K562 (cell line): ENCODE measurements around the gene RAB31. TPM values are rescaled to one million over a fixed set of nuclear protein-coding genes. Genes with fewer than 3 reads are reported as not detected.

Experiments
- CHCHD3 ChIP-seq: fragments of 250-450 bp; sonication (Bioruptor Pico); IDR thresholded peaks from 2 replicates; pipeline ENCODE4 v2.1.2; 2022; ENCODE audit warnings: mild to moderate bottlenecking
- ESRRB ChIP-seq: fragments of 250-450 bp; sonication (Bioruptor Pico); IDR thresholded peaks from 2 replicates; pipeline ENCODE4 v1.5.0; 2020; ENCODE audit warnings: mild to moderate bottlenecking, moderate library complexity, borderline replicate concordance
- FOXJ2 ChIP-seq: fragments of 200-800 bp; sonication (Bioruptor generic); IDR thresholded peaks from 2 replicates; pipeline ENCODE4 v1.6.1; 2016; ENCODE audit warnings: missing genetic modification characterization, missing compliant biosample characterization
- FOXK2 ChIP-seq, 2 experiments: fragments of 450-650 bp; IDR thresholded peaks in 1 of 2; conservative IDR thresholded peaks in 1 of 2; 2 replicates each; pipeline ENCODE4 v1.6.1; 2016; ENCODE audit warnings: low read depth in 2 of 2, mild to moderate bottlenecking in 1 of 2
- KAT2B ChIP-seq: IDR thresholded peaks from one replicate; pipeline ENCODE4 v1.6.1; 2012; ENCODE audit warnings: low read depth, mild to moderate bottlenecking, control low read depth, inconsistent platforms, low read length, moderate library complexity
- MTA3 ChIP-seq: fragments of 450-650 bp; formaldehyde crosslinking; IDR thresholded peaks from 2 replicates; pipeline ENCODE4 v1.6.1; 2017; ENCODE audit warnings: mild to moderate bottlenecking, borderline replicate concordance
- NCOA6 ChIP-seq: fragments of 450-650 bp; IDR thresholded peaks from 2 replicates; pipeline ENCODE4 v1.6.1; 2017; ENCODE audit warnings: mild to moderate bottlenecking
- NR2C2 ChIP-seq, 2 experiments: fragments of 200-800 bp in 1 of 2; sonication (Bioruptor generic) in 1 of 2; sonication (generic) in 1 of 2; formaldehyde crosslinking in 1 of 2; IDR thresholded peaks; 2 replicates each; pipeline versions ENCODE4 v1.6.1 to v1.8.0; 2016 to 2022; ENCODE audit warnings: mild to moderate bottlenecking in 1 of 2, missing compliant biosample characterization in 1 of 2, missing genetic modification characterization in 1 of 2, missing genetic modification reagents in 1 of 2
- STAT5A ChIP-seq: IDR thresholded peaks from 2 replicates; pipeline ENCODE4 v1.6.1; 2012; ENCODE audit warnings: low read length, inconsistent platforms, borderline replicate concordance
- TAF7 ChIP-seq: fragments of 450-650 bp; IDR thresholded peaks from 2 replicates; pipeline ENCODE4 v1.6.1; 2016; ENCODE audit warnings: missing genetic modification characterization, missing compliant biosample characterization
- ZNF146 ChIP-seq: IDR thresholded peaks from one replicate; pipeline ENCODE4 v1.6.1; 2018; ENCODE audit warnings: missing compliant biosample characterization; ENCODE audit not compliant: unreplicated experiment
- ZNF165 ChIP-seq: fragments of 250-450 bp; sonication (Bioruptor Pico); IDR thresholded peaks from 2 replicates; pipeline ENCODE4 v1.4.0; 2020; ENCODE audit warnings: borderline replicate concordance
- ZNF274 ChIP-seq: IDR thresholded peaks from 2 replicates; pipeline ENCODE4 v1.6.1; 2011; ENCODE audit warnings: low read depth, mild to moderate bottlenecking, low read length, moderate library complexity, borderline replicate concordance
- polyA plus RNA-seq, 8 experiments: library from polyadenylated mRNA; depleted of rRNA in 4 of 8; stranded (reverse) in 5 of 8; unstranded in 3 of 8; fragments of >200 nt; fragmentation: Nextera tagmentation in 2 of 8; fragmentation: Illumina TruSeq in 1 of 8; extraction: Ambion mirVana in 2 of 8; extraction: Trizol in 1 of 8; gene quantifications; 2 replicates each; pipeline versions ENCODE4 v1.2.1 to v1.2.3, GENCODE V29; 2011 to 2014; ENCODE audit warnings: inconsistent platforms in 1 of 8, missing spikeins in 1 of 8
- total RNA-seq, 7 experiments: library from RNA; depleted of rRNA in 6 of 7; stranded (reverse); fragments of >200 nt in 6 of 7; fragmentation: Illumina TruSeq in 2 of 7; extraction: Trizol in 2 of 7; gene quantifications; 2 replicates each; pipeline versions ENCODE4 v1.2.1 to v1.2.3, GENCODE V29; 2011 to 2021; ENCODE audit warnings: low replicate concordance in 1 of 7
- TF ChIP-seq, protein P1 (sequence below): sonication (generic); formaldehyde crosslinking; IDR thresholded peaks from 2 replicates; pipeline ENCODE4 v1.8.1; 2023; ENCODE audit warnings: mild to moderate bottlenecking, missing genetic modification reagents
- TF ChIP-seq, protein P2 (sequence below): IDR thresholded peaks from 3 replicates; pipeline ENCODE4 v1.6.1; 2011; ENCODE audit warnings: borderline replicate concordance, mild to moderate bottlenecking, moderate library complexity; ENCODE audit not compliant: insufficient read length; ENCODE audit errors: extremely low read depth
- TF ChIP-seq, protein P3 (sequence below): sonication (generic); formaldehyde crosslinking; IDR thresholded peaks from 2 replicates; pipeline ENCODE4 v1.8.1; 2023; ENCODE audit warnings: mild to moderate bottlenecking, missing genetic modification reagents
- TF ChIP-seq, protein P4 (sequence below): IDR thresholded peaks from 2 replicates; pipeline ENCODE4 v1.6.1; 2011; ENCODE audit warnings: borderline replicate concordance, low read depth, mild to moderate bottlenecking, moderate library complexity, low read length; ENCODE audit not compliant: insufficient read depth, poor library complexity, severe bottlenecking

Gene RAB31
- total and polyA plus RNA-seq, 9 of the 15 experiments (the other 6 are each of a cell fraction or from before 2014, with no cell fraction given) = 20.7 to 70.4 (median 41.3) TPM

DNA sequence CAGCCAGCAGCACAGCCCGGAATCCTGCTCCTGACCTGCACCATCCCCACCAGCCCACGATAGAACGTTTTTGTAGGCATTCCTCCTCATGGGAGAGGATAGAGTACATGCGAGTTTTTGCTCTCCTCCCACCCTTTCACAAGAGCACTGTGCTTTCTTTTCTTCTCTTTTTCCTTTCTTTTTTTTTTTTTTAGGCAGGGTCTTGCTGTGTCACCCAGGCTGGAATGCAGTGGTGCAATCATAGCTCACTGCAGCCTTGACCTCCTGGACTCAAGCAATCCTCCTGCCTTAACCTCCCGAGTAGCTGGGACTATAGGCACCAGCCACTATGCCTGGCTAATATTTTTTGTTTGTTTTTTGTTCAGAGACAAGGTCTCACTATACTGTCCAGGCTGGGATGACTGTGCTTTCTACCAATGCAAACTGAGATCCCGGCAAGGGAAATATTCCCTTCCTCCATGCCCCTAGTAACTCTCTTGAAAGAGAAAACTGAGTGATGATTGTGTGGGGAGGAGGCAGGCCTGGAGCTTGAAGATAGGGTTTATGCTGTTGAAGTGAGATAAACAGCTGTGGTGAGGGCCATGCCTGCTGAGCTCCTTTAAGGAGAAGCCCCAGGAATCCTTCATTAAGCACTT is 95.1 kb downstream of the RAB31 start (continued):
- TF ChIP-seq, protein P1, sequence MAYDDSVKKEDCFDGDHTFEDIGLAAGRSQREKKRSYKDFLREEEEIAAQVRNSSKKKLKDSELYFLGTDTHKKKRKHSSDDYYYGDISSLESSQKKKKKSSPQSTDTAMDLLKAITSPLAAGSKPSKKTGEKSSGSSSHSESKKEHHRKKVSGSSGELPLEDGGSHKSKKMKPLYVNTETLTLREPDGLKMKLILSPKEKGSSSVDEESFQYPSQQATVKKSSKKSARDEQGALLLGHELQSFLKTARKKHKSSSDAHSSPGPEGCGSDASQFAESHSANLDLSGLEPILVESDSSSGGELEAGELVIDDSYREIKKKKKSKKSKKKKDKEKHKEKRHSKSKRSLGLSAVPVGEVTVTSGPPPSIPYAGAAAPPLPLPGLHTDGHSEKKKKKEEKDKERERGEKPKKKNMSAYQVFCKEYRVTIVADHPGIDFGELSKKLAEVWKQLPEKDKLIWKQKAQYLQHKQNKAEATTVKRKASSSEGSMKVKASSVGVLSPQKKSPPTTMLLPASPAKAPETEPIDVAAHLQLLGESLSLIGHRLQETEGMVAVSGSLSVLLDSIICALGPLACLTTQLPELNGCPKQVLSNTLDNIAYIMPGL = no peak
- TF ChIP-seq, protein P2, sequence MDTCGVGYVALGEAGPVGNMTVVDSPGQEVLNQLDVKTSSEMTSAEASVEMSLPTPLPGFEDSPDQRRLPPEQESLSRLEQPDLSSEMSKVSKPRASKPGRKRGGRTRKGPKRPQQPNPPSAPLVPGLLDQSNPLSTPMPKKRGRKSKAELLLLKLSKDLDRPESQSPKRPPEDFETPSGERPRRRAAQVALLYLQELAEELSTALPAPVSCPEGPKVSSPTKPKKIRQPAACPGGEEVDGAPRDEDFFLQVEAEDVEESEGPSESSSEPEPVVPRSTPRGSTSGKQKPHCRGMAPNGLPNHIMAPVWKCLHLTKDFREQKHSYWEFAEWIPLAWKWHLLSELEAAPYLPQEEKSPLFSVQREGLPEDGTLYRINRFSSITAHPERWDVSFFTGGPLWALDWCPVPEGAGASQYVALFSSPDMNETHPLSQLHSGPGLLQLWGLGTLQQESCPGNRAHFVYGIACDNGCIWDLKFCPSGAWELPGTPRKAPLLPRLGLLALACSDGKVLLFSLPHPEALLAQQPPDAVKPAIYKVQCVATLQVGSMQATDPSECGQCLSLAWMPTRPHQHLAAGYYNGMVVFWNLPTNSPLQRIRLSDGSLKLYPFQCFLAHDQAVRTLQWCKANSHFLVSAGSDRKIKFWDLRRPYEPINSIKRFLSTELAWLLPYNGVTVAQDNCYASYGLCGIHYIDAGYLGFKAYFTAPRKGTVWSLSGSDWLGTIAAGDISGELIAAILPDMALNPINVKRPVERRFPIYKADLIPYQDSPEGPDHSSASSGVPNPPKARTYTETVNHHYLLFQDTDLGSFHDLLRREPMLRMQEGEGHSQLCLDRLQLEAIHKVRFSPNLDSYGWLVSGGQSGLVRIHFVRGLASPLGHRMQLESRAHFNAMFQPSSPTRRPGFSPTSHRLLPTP = no peak
- peak; percentile 36 to 56; a peak in 2 of 4 replicates for TF ChIP-seq FOXK2 (conservative IDR thresholded peaks at IDR 0.05 in 1 of 2, IDR thresholded peaks at IDR 0.05 in 1 of 2; ENCODE audit: low read depth in 2 of 2)
- no peak for TF ChIP-seq TAF7 (tag)
- peak; percentile 98 for TF ChIP-seq STAT5A
- TF ChIP-seq, protein P3, sequence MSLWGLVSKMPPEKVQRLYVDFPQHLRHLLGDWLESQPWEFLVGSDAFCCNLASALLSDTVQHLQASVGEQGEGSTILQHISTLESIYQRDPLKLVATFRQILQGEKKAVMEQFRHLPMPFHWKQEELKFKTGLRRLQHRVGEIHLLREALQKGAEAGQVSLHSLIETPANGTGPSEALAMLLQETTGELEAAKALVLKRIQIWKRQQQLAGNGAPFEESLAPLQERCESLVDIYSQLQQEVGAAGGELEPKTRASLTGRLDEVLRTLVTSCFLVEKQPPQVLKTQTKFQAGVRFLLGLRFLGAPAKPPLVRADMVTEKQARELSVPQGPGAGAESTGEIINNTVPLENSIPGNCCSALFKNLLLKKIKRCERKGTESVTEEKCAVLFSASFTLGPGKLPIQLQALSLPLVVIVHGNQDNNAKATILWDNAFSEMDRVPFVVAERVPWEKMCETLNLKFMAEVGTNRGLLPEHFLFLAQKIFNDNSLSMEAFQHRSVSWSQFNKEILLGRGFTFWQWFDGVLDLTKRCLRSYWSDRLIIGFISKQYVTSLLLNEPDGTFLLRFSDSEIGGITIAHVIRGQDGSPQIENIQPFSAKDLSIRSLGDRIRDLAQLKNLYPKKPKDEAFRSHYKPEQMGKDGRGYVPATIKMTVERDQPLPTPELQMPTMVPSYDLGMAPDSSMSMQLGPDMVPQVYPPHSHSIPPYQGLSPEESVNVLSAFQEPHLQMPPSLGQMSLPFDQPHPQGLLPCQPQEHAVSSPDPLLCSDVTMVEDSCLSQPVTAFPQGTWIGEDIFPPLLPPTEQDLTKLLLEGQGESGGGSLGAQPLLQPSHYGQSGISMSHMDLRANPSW (CRISPR knock-in tag) = no peak
- no peak for TF ChIP-seq ZNF274
- peak; percentile 75; the same call in 1 of the 2 replicates for TF ChIP-seq FOXJ2
- no peak for TF ChIP-seq ZNF165 (CRISPR knock-in tag)
- no peak for TF ChIP-seq CHCHD3 (CRISPR knock-in tag)
- peak; percentile 53; the same call in 1 of the 2 replicates for TF ChIP-seq NCOA6
- TF ChIP-seq ESRRB (CRISPR knock-in tag) = no peak
- no peak for TF ChIP-seq NR2C2 (CRISPR knock-in tag; IDR thresholded peaks at IDR 0.05)
- TF ChIP-seq NR2C2 (tag; IDR thresholded peaks at IDR 0.05) = peak; percentile 75; the same call in 1 of the 2 replicates
- TF ChIP-seq KAT2B = no peak
- peak; percentile 94 for TF ChIP-seq MTA3
- no peak for TF ChIP-seq ZNF146 (CRISPR knock-in tag)
- TF ChIP-seq, protein P4, sequence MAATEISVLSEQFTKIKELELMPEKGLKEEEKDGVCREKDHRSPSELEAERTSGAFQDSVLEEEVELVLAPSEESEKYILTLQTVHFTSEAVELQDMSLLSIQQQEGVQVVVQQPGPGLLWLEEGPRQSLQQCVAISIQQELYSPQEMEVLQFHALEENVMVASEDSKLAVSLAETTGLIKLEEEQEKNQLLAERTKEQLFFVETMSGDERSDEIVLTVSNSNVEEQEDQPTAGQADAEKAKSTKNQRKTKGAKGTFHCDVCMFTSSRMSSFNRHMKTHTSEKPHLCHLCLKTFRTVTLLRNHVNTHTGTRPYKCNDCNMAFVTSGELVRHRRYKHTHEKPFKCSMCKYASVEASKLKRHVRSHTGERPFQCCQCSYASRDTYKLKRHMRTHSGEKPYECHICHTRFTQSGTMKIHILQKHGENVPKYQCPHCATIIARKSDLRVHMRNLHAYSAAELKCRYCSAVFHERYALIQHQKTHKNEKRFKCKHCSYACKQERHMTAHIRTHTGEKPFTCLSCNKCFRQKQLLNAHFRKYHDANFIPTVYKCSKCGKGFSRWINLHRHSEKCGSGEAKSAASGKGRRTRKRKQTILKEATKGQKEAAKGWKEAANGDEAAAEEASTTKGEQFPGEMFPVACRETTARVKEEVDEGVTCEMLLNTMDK = no peak
